ENCODE data around the gene TRIM10.

GRCh38 chr6:30144811-30145210, 16.2 kb downstream of the TRIM10 start:
- TF ChIP-seq CTCF (IDR thresholded peaks at IDR 0.05) (no peak), POLR2A (IDR thresholded peaks at IDR 0.05; ENCODE audit: low read depth) (no peak)
